H7 (cell line): ENCODE measurements around the gene DPP7. TPM values are rescaled to one million over a fixed set of nuclear protein-coding genes. Genes with fewer than 3 reads are reported as not detected.

Source experiments
- DNase-seq: peaks from one replicate; pipeline ENCODE4 v3.0.0; 2012
- H3K27me3 ChIP-seq: 2 replicates; pipeline ENCODE4 v1.6.0; 2011; ENCODE audit warnings: mild to moderate bottlenecking, low read length; ENCODE audit not compliant: control insufficient read depth, insufficient read depth
- H3K36me3 ChIP-seq: replicated peaks from 2 replicates; pipeline ENCODE4 v1.5.1; 2011; ENCODE audit warnings: low read length; ENCODE audit not compliant: control insufficient read depth, insufficient read depth
- H3K4me3 ChIP-seq: 2 replicates; pipeline ENCODE4 v1.5.1; 2011; ENCODE audit warnings: low read depth, mild to moderate bottlenecking, control low read depth, low read length, moderate library complexity; ENCODE audit not compliant: insufficient read depth
- total RNA-seq: library from RNA; depleted of rRNA; stranded (reverse); fragments of >200 nt; shearing (Covaris generic); gene quantifications from 2 replicates; pipeline ENCODE4 v1.2.3, GENCODE V29; 2014

DPP7 gene
- total RNA-seq, 1 experiment from 2014 or later = 15.8 TPM

DNA sequence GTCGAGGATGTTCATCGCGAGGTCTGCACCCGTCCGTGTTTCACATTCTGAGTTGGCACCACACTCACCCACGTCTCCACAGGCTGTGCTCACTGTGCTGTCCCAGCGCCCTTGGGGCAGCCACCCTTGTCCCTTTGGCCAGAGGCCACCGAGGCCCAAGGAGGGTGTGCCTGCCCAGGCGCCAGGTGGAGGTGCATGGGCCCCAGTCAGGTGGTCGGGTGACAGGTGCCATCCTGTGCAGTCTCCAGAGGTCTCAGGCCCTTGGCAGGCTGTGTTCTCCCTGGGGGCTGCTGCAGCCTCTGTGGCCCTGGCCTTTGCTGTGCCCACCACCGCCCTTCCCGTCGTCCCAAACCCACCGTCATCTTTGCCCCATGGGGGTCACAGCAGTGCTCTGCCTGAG, 15.3 kb downstream of the DPP7 start:
- H3K36me3 ChIP-seq = peaks cover 31% of the 10 kb centered on the region
- DNase-seq = no peak
- no peak overlapping the region for H3K4me3 ChIP-seq
- H3K27me3 ChIP-seq = no peaks in the 10 kb centered on the region

DNA sequence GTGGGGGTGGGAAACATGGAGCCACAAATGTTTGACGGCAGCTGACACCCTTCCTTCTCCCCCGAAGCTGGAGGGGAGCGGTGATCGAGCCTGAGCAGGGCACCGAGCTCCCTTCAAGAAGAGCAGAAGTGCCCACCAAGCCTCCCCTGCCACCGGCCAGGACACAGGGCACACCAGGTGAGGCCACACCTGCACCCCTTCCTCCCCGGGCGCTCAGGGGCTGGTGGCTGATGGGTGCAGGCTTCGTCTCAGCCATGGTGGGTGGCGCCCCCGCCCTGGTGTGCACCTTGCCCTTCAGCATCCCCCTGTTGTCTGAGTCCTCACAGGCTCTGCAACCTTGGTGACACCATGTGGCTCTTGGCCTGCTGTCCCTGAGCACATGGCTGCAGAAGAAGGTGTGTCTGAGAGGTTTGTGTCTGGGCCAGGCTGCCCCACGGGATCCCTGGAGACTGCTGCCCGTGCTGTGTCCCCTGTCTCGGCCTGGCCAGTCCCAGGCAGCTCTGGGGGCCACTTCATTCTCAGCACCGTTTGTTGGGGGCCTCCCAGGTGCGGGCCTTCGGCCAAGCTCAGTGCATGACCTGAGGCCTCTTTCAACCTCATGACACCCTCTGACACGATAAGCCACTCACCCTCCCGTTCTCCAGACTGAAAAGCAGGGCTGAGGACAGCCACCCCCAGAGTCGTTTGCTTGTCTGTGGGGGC, 16.6 kb downstream of the DPP7 start:
- no peak for DNase-seq
- Histone ChIP-seq H3K36me3 (peaks cover 21% of the 10 kb centered on the region), H3K4me3 (no peak overlapping the region), H3K27me3 (no peaks in the 10 kb centered on the region)

DNA sequence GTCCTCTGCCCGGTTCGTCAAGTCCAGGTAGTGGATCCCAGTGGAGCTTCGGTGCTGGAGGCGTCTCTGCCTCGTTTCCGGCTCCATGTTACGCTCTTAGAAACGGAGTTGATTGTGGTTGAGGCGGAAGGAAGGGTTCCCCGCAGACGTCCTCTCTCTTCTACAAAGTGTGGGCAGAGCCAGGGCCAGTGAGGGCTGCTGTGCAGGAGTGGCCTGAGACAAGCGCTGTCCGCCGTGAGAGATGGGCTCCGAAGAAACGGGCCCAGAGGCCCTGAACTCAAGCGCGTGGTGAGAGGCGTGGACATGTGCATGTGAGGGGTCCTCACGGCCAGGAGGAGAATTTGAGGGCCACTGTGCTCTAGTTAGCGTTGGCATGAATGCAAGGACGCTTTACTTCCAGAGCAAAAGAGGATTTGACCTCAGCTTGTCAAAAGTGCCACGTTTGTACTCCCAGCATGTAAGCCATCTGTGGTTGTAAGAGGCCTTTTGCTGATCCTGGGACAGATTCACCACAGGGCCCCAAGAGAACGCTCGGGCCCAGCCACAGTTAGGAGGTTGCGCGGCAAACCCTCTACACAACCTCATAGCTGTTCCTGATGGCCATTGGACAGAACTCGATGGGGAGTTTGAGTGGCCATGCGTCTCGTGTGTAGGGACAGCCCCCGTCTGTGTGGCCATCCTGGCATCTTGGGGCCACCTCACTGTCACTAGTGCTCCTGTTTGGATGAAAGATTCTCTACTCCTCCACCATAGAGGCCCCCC, 17.6 kb downstream of the DPP7 start:
- Histone ChIP-seq H3K27me3 (no peaks in the 10 kb centered on the region), H3K4me3 (no peak overlapping the region), H3K36me3 (peaks cover 11% of the 10 kb centered on the region)
- DNase-seq = no peak

DNA sequence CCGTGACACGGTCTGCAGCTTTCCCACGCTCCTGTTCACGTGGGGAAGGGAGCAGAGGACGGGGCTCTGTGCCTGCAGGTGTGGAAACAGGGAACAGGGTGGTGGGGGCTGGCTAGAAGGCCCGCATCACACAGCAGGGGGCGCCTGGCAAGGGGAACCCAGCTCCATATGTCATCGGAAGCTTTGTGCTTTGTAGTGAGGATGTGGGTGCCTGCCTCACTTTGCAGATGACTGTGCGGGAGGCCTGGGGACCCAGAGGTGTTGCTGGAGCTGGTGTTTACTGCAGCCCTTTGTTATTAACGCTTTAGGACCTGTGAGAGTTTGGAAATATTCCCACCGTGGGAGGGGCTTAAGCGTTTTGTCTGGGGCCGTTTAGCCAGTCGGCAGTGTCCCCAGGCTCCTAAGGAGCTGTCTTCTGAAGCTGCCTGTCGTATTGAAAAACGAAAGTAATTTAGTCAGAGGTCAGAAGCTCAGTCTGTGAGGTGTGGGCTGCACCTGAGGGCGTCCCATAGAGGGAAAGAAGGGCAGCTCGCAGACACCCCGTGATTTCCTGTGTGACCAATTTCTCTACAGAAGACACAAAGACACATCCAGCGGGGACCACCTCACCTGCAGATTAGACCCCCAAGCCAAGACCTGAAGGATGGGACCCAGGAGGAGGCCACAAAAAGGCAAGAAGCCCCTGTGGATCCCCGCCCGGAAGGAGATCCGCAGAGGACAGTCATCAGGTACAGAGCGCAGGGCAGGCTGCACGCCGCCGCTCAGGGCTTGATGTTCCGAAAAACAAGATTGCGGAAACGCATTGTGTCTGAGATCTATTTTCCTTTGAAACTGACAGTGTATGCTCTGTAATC, 18.6 kb downstream of the DPP7 start:
- Histone ChIP-seq H3K27me3 (no peaks in the 10 kb centered on the region), H3K4me3 (no peak overlapping the region), H3K36me3 (peaks cover 3% of the 10 kb centered on the region)
- DNase-seq = no peak

DNA sequence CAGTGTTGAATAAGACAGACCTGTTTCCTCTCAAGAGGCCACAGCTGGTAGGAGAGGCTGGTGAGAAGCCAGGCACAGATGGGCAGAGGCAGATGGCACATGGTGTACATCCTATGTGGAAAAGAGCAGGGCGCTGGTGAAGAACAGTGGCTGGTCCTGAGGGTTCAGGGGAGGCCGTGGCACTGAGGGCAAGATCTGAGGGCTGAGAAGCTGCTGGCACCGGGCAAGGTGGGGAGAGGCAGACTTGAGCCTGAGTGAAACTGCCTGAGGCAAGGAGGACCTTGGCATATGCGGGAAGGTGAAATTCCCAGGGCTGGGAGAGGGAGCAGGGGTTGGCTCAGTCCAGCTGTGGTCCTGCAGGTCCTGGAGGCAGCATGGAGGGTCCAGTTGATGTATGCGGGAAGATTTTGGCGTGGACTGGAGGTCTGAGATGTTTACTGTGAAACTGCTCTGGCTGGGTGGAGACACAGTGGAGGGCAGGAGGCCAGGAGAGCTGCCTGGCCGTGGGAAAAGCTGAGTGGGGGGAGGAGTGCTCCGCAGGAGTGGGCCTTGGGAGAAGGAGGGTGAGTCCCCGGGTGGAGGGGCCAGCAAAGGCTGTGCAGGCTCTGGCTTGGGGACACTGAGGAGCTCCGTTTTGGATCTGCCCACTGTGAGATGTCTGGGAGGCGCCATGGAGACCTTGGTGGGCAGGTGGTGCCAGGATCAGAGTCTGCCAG, 25.1 kb downstream of the DPP7 start:
- DNase-seq = no peak
- H3K27me3 ChIP-seq = no peaks in the 10 kb centered on the region
- H3K4me3 ChIP-seq = no peak overlapping the region
- no peaks in the 10 kb centered on the region; the same call in none of the 2 replicates for H3K36me3 ChIP-seq

DNA sequence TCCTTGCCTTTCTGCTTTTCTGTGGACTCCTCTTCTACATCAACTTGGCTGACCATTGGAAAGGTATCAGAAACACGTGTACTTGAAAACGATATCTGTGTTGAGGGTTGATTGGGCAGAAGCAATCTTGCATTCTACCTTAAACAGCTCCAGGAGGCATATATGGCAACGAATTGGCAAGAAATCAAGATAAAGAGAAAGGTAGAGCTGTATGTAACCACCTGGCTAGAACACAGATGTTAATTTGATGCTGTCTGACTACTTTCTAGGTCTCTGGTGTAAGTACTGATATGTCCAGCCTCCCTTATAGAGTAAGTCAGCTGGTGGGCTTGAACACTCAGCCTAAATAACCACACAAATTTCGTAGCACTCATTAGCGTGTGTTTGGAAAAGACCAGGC, 26.4 kb downstream of the DPP7 start:
- Histone ChIP-seq H3K4me3 (no peak overlapping the region), H3K27me3 (no peaks in the 10 kb centered on the region), H3K36me3 (no peaks in the 10 kb centered on the region; the same call in none of the 2 replicates)
- no peak for DNase-seq

DNA sequence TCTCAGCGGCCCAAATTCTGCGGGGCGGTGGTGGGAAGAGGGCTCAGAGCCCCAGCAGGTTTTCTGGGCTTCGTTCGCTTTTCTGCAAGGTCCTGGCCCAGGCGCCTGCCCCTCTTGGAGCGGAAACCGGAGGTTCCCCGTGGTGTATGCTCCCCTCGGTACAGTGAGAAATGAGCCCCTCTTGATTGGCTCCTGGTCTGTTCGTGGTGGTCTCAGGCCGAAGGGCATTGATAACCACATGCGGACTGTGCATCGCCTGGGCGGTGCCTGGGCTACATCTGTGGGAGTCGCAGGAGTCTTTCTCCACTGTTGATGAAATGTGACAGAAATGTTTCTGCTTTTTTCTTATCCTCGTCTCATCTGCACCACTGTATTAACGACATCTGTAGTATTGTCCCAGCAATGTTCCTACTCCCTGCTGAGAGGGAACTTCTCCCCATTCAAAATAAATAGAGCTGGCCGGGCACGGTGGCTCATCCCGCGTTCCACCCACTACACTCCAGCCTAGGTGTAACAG, 27.1 kb downstream of the DPP7 start:
- peak overlapping the region; percentile 76 for H3K4me3 ChIP-seq
- no peaks in the 10 kb centered on the region for H3K27me3 ChIP-seq
- H3K36me3 ChIP-seq = no peaks in the 10 kb centered on the region; the same call in 1 of the 2 replicates
- no peak for DNase-seq

DNA sequence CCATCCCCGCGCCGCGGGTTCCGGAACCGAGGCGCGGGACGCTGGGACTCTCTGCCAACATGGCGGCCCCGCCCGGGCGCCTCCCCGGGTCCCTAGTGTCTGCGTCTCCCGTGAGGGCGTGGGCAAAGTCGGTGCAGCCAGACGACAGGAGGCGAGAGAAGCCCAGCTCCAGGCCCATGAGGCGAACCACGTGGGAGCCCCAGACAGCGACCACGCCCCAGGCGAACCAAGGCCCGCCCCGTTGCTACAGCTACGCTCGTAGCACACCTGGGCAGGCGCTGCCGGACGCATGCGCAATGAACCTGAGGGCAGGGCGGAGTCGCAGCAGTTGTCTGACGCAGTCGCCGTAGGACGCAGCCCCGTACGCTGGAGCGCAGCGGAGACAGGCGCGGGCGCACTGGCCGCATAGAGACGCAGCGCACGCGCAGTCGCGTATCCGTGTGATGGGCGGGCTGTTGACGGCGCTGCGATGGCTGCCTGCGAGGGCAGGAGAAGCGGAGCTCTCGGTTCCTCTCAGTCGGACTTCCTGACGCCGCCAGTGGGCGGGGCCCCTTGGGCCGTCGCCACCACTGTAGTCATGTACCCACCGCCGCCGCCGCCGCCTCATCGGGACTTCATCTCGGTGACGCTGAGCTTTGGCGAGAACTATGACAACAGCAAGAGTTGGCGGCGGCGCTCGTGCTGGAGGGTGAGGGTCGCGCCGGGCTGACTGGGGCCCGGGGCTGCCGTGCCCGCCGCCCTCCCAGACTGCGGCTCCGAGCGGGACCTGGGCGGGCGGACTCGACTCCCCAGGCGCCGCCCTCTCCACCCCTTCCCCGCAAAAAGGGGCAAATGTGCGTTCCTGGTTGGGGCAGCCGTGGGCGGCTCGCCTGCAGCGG, 27.8 kb downstream of the DPP7 start, which contains the start of gene MAN1B1:
Gene MAN1B1 (plus strand): TSS at position 455 of the 878 bp plus-strand sequence. CDS start 15 bp downstream, at position 470.
- Histone ChIP-seq H3K36me3 (no peaks in the 10 kb centered on the region; the same call in 1 of the 2 replicates), H3K4me3 (peak within 1 kb of the TSS; percentile 76), H3K27me3 (no peaks in the 10 kb centered on the region)
- DNase-seq = peak; percentile 99

DNA sequence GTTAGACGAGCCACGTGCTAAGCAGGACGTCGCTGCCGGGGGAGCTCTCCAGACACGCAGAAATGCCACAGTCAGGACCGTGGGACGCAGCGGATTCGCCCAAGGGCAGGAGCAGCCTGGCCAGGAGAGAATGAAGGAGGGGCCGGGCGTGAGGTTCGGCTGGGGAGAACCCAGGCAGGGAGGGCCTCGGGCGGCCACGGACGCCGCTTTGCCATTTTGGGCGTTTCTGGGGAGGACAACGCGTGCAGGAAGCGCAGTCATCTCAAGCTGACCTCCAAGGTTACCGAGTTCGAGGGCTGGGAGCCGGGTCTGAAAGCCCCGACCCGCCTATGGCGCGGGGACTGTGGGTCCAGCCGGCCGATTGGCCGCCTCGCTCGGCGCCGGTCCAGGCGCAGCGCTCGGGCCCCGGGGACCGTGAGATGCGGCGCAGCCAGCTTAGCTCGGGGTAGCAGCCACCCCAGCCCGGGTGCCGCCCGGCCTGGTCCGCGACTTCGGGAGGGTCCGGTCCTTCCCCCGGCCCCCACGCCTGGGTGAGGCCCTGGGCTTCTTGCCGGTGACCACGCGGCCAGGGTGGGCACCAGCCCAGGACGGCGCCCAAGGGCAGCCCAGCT, 28.5 kb downstream of the DPP7 start:
- H3K4me3 ChIP-seq = peak overlapping the region; percentile 76
- H3K27me3 ChIP-seq = no peaks in the 10 kb centered on the region
- peaks cover 2% of the 10 kb centered on the region; the same call in 1 of the 2 replicates for H3K36me3 ChIP-seq
- DNase-seq = peak; percentile 85

DNA sequence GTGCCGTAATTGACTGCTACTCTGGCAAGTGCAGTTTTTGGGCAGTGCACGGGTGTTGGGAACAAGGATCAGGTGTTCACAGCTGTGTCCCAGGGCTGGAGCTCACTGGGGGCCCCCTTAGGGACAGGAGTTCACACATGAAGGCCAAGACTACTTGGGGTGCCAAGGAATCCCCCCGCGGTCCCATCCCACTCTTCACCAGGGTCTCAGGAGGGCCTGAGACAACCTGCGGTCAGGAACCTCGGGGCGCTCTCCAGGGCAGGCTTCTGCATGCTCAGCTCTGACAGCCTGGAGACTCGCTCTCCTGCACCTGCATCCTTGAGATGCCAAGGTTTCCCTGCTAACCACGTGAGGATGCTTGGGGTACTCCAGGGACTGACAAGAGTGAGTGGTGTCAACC, 30.0 kb downstream of the DPP7 start:
- Histone ChIP-seq H3K36me3 (peaks cover 2% of the 10 kb centered on the region; the same call in 1 of the 2 replicates), H3K27me3 (no peaks in the 10 kb centered on the region), H3K4me3 (no peak overlapping the region)
- no peak for DNase-seq

DNA sequence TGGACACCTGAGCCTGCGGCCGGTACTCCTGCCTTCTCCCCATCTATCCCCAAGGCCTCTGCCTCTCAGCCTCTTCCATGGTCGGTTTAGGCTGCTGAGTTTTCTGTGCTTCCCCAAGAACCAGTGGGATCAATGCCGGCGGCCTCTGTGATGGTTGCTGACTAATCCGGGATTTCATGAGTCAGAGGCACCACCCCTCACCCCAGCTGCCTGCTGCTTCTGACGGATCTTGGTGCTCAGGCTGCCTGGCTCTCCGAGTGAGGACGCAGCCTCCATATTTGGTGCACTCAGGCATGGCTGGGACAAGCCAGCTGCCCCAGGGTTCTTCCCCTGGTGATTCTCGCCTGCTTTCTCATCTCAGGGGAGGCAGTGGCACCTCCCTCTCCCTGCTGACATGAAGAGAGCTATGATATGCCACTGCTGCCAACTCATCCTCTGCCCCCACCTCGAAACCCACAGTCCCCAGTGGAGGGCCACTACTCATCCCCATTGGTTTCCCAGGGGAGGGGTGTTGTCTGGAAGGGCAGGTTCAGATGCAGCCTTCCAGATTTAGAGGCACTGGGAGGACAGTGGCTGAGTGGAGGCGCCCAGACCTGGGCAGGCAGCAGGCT, 31.0 kb downstream of the DPP7 start:
- peaks cover 4% of the 10 kb centered on the region for H3K27me3 ChIP-seq
- no peak for DNase-seq

DNA sequence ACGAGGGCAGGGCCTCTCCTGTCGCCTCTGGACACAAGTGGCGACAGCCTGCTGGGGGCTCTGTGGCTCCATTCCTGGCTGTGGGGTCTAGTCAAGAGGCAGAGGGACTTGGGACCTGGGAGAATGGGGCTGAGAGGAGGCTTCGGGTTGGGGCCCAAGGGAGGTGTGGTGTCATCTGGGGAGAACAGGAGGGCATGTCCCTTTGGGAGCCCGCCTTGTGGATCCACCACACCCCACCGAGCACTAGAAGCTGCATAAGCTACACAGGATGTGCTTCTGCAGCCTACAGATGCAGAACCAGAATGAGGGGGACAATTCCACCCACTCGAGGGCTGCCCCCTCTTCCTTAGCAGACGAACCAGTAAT, 31.6 kb downstream of the DPP7 start:
- H3K36me3 ChIP-seq = peaks cover 2% of the 10 kb centered on the region
- H3K4me3 ChIP-seq = no peak overlapping the region
- H3K27me3 ChIP-seq = peaks cover 10% of the 10 kb centered on the region
- DNase-seq = no peak

More for the DNA sequence above, 31.0 kb downstream of the DPP7 start:
- Histone ChIP-seq H3K4me3 (no peak overlapping the region), H3K36me3 (peaks cover 2% of the 10 kb centered on the region)
